HG02642 (cell line): ENCODE measurements around the gene GLDN.
"Not testable (repeated sequence)": the region's sequence is repeated elsewhere in the genome, so short reads cannot be mapped to it uniquely, and the experiment has no call there.

Source experiments
- ATAC-seq: cut with Tn5 transposase; IDR thresholded peaks from one replicate; pipeline ENCODE4 v1.9.1; 2021; ENCODE audit warnings: mild to moderate bottlenecking; ENCODE audit not compliant: unreplicated experiment, poor library complexity

Gene GLDN

DNA sequence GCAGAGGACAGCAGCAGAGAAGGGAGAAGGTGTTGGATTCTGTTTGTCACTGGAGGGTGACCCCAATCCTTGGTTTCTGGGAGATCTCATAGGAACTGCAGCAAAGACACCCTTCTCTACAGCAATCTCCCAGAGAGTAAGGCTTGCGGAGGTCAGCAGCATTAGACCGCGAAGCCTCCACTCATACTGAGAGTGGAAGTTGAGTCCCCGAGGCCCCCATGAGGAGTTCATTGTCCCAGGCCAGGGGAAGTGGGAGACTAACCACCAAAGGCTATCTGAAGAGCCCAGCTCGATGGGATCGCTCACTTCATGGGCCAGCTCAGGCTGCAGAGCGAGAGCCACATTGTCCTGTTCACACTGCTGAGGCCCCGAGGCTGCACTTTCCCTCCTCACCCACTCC is 44.6 kb downstream of the GLDN start:
- ATAC-seq, result no peak

DNA sequence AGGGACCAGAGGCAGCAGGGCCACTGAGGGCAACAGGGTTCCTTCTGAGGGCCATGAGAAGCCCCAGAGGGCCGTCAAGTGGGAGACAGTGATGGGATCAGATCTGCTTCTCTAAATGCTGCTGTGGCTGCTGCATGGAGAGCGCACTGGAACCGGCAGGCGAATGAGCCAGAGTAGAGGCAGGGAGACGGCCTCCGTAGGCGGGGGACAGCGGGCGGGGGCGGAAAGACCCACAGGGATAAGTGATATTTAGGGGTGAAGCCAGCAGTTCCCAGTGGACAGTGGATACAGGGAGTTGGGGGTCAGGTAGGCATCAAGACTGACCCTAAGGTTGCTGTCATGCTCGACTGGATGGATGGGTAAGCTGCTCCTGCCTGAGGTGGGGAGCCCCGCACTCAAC is 45.0 kb downstream of the GLDN start:
- no peak for ATAC-seq

DNA sequence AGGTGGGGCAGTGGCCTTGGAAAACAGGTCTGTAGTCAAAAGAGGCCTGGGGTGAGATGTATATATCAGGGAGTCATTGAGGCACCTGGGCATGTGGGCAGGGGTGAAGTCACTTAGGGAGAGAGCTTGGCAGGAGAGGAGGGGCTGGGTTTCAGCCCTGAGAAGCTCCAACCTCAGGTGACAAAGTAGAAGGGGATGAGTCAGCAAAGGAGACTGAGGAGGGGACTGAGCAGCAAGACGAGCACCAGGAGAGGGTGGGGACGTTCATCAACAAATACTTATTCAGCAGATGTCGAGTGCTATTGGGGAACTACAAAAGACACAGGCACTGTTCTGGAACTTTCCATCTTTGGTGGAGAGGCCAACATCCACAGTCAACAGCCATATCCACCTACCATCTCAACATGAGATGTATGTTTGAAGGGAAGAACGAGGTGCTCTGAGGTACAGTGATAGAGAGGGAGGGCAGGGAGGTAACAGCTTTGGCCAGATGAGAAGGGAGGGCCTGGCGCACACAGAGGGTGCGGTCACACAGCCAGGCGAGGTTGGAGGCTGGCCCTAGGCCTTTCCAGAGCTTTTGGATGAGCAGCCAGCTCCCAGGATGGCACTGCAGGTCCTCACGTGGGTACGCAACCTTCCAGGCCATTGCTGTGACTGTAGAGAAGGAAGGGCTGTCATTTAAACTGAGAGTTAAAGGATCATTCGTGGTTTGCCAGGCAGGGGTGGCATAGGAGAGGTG is 45.7 kb downstream of the GLDN start:
- ATAC-seq, result no peak

DNA sequence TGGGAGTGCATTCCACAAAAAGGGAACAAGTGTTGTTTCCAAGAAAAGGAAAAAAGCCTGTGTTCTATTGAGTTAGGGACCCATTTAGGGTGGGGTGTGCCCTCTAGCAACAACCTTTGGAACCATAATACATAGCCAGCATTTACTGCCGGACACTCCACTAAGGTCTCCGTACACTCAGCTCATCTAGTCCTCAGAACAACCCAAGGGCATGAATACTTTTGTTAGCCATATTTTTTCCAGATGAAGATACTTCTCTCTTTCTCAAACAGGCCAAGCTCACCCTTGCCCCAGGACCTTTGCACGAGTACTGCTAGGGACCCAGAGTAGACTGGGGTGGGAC is 46.2 kb downstream of the GLDN start:
- no peak for ATAC-seq

DNA sequence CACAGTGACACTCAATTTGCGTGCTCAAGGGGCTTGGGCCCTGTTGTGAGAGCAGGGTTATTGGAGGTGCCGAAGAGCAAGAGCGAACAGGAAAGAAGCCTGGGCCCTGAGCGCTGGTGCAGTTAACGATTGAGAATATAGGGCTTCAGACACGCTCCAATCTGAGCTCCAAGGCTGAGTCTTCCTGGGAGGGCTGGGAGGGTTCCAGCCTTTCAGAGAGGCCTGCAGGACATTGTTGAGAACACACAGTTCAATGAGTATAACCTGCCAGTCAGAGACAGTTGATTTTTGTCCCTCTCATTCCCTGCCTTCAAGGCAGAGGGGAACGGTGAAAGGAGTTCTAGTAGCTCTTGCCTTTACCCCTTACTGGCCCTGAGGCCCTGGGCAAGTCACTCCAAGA is 47.3 kb downstream of the GLDN start:
- ATAC-seq, result no peak

DNA sequence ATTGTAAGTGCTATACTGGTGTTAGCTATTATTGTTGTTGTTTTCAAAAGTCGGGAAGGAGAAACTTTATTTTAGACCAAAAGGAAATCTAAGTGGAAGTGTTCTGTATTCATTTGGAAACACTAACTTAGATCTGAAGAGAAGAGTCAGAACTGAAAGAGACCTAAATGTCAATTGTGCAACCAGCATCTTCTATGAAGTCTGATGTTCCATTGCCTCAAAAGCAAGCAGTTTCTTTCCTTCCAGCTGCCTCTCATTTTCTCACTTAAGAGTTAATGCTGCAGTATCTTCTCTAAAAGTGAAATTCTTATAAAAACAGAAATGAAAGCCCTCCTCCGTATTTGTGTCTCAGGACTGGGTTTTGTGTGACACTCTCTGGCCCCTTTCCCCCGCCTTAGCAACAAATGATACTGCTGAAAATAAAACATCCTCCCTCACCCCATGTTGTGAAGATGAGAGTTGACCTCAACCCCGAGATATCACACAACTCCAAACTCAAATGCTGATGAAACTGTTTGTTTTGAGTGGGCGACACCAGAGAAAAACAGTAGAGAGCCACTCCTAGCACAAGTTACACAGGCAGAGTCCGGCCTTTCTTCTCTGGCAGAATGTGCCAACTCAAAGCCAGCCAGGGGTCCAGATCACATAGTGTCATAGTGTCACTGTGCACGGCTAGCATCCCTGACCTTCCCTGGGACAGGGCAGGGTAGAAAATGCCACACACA is 48.9 kb downstream of the GLDN start:
- no peak for ATAC-seq

DNA sequence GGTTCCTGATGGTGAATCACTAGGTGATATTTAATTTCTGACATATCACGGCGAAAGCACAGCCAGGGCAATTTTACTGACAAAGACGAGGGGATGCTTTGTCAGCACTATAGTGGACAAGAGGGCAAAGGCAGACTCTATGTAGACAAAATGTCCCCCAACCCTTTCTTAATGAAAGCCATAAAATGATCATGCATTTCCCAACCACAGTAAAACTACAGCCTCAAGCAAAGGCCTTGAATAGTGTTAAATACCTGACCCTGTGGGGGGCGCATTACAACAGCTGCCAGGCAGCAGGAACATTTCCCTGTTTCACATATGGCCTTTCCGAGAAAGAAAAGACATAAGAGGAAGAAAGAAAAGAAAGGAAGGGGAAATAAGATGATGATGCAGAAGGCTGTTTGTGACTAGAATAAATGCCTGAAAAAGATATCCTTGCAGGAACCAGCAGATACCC is 49.5 kb downstream of the GLDN start:
- no peak for ATAC-seq

DNA sequence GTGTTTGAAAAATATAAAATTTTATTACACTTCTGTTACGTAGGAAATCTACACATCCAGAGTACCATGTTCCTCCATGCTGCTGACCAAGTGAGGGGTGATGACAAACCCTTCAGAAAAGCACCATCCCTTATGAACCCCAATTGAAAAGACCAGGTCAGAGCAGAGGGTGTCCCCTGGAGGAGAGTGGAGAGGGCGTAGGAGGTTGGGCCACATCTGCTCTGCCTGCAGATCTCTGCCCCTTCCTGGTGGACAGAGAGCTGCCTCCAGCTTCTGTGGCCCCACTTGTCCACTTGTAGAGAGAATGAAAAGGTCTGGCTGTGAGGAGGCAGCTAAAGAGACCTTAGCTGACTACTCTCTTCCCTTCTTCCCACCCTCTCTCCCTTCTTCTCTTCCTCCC is 55.5 kb downstream of the GLDN start:
- ATAC-seq, result no peak

DNA sequence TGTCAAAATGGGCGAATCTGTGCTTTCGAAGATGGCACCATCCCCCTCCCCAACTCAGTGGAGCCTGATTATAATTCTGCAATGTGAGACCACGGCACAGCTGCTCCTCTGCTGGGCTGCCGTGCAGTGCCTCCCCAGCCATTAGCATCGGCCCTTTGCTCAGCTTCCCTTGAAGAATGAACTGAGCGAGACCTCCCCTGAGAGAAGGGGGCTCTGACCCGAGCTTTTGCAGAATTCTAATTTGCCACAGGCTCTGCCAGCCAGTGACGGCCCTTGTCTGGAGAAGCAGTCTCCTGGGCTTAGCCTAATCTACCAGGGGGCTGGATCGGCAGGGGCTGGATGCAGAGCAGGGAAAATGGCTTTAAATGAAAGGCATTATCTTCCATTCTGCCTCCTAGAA is 57.2 kb downstream of the GLDN start:
- ATAC-seq, result no peak

DNA sequence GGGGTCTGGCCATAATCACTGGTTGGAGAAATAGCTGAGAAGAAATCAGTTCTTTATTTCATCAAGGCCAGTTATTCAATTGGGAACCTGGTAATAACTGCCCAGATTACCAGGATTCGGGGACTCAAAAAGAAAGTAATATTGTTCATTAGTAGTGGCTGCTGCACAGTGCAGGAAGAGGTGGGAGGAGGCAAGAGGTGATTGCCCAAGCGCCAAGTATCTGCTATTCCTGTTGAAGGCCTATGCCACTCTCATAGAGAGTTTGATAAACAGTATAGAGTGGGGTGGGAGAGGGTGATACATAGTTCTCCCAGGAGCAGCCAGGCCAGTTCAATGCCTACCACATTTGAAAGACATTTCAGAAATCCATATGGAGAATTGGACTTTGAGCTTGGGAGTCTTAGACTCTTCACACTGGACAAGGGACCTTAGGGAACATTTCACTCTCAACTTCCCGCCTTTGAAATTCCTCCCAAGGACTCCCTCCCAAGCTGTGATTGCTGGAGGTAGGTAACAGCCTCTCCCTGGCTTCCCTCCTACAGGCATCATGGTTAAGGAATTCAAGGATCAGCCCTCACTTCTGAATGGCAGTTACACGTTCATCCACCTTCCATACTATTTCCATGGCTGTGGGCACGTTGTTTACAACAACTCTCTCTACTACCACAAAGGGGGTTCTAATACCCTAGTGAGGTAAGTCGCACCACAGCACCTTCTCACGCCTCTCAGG is 59.8 kb downstream of the GLDN start:
- no peak for ATAC-seq

DNA sequence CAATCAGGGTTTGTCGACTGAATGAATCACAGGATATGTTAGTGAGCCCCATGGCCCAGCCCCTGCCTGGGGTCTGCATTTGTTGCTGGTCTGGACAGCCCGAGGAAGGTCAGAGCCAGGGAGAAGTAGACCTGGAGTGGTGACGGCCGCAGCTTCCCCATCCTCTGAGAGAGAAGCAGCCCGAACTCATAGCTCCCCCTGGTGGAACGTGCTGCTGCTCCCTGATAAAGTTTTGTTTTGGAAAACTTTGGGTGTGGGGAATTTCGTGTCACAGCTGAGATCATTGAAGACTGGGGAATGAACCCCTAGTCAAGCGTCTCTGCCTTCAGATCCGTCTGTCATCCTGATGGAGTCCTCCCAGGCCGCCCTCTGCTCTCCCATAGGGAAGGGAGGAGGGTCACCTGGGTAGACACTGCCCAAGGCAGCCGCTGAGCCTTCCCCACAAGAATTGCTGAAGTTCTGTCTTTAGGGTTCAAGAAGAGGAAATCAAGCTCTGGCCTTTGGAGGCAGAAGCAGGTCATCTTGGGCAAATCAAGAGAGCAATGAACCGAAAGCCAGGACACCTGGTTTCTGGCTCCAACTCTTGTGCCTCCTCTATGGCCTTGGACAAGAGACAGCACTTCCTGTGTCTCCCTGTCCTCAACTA is 60.5 kb downstream of the GLDN start:
- ATAC-seq, result no peak

DNA sequence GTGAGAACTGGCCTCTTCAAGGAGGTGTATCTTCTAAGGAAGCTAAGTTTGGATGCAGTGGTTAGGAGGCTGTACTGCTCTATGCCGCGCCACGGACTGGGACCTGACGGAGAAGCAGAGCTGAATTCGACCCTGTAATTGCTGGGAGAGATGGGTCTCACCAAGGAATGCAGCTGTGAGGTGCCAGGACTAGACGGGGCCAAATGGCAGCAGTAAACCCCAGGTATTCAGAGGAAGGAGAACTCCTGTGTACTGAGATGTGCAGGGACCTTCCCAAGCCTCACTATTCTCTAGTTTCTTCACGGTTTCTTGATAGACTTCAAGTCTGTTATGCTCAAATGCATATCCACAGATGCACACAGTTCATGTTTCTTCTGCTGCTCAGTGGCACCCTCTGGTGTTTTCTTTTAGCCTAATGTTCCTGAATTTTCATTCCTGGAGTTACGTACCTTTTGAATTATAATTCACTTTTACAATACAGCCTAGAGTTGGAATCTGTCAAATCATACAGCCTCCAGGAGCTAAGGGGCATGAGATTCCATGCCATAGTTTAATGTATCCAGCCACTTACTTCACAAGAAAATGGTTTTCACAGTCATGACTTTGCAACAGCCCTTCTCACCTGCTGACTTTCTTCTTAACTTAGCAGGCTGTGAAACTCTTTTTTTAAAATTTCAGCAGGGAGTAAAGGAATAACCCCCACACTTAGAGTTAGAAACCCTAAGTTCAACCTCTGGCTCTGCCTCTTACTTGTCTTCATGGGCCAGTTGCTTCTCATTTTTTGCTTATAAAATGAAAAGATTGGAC is 61.8 kb downstream of the GLDN start:
- no peak for ATAC-seq

DNA sequence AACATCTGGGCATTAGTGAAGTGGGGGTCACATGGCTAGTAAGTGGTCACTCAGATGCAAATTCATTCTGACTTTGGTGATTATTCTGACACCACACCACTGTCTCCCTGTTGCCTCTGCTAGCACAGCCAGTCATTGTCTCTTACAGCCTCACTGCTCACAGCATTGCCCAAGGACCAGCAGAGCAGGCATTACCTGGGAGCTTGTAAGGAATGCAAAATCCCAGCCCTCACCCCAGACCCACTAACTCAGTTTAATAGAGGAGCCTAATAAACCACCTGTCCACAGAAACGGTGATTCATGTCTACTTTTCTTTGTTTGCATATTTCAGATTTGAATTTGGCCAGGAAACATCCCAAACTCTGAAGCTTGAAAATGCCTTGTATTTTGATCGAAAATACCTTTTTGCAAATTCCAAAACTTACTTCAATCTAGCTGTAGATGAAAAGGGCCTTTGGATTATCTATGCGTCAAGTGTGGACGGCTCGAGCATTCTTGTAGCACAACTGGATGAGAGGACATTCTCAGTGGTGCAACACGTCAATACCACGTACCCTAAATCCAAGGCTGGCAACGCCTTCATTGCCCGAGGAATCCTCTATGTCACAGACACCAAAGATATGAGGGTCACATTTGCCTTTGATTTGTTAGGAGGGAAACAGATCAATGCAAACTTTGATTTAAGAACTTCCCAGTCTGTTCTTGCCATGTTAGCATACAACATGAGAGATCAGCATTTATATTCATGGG is 62.7 kb downstream of the GLDN start:
- ATAC-seq, result no peak

DNA sequence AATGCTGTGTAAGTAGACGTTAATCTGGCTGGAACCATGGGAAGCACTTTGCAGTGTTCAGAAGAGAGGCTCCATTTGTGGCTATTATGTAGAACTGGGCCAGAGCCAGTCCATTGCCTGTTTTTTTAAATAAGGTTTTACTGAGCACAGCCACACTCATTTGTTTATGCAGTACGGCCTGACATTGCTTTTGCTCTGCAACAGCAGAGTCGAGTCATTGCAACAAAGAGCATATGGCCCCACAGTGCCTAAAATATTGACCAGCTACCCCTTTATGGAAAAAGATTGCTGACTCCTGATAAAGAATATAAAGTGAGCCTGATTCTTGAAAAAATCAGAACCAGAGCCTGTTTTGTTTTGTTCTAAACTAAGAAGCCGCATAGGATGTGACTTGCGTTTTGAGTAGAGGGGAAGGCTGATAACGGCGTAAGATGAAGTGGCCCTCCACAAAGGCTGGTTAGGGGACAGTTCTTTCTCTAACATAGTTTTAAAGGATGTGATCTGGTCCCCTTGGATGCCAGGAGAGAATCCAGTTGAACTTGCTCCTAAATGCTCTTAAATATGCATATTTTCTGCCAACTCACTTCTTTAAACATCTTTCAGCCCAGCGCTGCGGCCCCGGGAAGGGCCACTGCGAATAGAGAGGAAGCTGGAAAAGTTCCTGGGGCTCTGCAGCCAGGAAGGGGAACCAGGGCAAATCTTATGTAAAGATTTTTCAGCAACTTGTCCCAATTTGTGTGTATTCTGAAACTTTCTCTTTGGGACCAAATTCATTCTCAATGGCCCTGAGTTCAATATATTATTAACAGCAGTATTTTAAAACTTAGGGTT is 64.5 kb downstream of the GLDN start:
- no peak for ATAC-seq

DNA sequence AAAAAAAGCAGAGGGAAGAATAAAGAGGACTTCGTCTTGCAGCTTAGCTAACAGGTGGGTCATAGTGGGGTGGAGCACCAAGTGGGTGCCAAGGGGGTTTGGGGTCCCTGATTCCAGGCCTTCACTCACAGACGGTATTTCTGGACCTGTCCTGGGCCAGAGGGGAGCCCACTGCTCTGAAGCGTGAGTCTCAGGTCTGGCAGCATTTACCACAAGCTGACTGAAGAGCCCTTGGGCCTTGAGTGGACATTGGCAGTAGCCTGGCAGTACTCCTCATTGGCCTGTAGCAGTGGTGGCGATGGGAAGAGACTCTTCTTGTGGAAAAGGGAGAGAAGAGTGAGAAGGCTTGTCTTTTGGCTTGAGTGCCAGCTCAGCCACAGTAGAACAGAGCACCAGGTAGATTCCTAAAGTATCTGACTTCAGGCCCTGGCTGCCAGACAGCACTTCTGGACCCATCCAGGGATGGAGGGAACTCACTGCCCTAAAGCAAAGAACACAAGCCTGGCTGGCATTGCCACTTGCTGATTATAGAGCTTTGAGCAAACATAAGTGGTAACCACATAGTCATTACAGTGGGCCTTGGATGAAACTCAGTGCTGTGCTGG is 72.9 kb downstream of the GLDN start:
- ATAC-seq, result no peak

DNA sequence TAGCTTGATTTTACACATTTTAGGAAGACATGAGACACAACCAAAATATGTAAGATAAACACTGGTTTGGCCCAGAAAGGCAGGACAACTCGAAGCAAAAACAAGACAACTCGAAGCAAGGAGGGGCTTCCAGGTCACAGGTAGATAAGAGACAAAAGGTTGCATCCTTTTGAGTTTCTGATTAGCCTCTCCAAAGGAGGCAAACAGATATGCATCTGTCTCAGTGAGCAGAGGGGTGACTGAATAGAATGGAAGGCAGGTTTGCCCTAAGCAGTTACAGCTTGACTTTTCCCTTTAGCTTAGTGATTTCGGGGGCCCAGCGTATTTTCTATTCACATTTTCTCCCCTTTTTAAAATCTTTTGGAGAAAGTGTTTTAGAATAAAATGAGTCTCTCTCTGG is 74.7 kb downstream of the GLDN start:
- ATAC-seq, result no peak

DNA sequence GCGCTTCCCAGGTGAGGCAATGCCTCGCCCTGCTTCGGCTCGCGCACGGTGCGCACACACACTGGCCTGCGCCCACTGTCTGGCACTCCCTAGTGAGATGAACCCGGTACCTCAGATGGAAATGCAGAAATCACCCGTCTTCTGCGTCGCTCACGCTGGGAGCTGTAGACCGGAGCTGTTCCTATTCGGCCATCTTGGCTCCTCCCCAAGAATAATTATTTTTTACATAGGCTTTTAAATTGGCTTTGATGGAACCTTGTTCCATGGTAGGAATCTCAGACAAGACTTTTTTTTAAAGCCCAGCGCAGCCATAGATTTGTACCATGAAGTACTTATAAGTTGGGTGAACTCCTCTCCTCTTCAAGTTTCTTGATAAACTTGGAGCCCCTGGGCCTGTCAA is 81.6 kb downstream of the GLDN start:
- not testable (repeated sequence) for ATAC-seq

DNA sequence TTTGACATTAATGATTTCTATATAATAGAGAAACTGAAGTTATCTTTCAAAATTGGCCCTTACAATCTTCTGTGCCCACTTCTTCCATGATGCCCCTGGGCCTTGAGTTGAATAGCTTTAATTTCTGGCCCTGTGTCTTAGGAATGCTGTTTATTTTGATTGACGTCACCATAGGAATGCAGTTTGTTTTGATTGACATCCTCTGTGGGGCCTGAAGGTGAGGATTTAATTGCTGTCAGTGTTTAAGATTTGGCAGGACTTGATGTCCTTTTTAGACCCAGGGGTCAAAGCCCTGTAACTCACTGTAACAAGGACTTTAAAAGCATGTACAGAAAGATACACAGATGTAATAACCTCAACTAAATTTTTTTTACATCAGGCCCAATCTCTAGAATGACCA is 83.3 kb downstream of the GLDN start:
- ATAC-seq, result no peak
